ENCODE measurements around the gene COX14.
A peak's percentile ranks its signal among the peaks of the same experiment; 100 is the strongest.
"Not testable (repeated sequence)": the region's sequence is repeated elsewhere in the genome, so short reads cannot be mapped to it uniquely, and the experiment has no call there.

Gene COX14

DNA sequence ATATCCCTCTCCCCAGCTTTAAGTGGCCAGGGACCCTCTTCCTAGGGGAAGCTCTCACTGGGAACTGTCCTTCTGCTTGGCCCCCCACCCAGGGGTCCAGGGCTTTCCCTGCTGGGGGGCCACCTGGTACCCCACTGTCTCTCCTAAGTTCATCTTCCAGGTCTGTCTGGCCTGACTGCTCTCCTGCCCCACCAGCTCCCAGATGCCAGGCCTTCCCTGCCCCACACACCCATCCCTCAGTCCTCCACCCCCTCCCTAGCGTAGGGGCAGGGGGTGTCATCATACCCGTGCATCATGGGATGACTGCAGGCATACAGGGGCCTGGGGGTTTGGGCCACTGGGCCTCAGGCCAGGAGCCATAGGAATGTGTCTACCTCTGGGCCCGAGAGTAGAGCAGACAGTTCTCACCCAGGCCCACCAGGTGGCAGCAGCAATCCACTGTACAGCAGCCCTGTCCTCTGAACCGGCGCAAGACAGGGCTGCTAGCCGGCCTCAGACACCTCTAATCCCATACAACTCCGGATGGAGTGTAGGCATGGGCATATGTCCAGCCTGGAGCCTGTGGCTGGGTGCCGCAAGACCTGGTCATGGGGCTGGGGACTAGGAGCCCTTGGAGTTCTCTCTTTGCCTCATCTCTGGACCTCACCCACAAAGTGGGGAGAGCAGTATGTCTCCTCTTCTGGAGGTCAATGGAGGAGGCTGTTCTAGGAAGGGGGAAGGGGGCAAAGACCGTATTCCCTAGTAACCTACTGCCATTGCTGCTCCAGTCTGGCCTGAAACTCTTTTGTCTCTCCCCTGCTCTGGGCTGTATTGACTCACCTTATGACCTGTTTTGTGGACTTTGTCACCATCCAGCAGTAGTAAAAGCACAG, 36.9 kb upstream of the COX14 start:
- Histone ChIP-seq H3K9me3 (ENCODE audit: control insufficient read depth, low read depth, low read length) (no peaks in the 10 kb centered on the region), H3K36me3 (ENCODE audit: control insufficient read depth, low read depth, low read length) (no peaks in the 10 kb centered on the region), H3K27me3 (ENCODE audit: control insufficient read depth, insufficient read depth, low read length) (peaks cover 3% of the 10 kb centered on the region), H3K9ac (ENCODE audit: low read length) (no peak overlapping the region), H3K4me3 (ENCODE audit: low read length) (no peak overlapping the region), H3K4me1 (ENCODE audit: control insufficient read depth, low read depth, low read length) (no peaks in the 10 kb centered on the region), H3K27ac (ENCODE audit: low read length) (no peak overlapping the region)

DNA sequence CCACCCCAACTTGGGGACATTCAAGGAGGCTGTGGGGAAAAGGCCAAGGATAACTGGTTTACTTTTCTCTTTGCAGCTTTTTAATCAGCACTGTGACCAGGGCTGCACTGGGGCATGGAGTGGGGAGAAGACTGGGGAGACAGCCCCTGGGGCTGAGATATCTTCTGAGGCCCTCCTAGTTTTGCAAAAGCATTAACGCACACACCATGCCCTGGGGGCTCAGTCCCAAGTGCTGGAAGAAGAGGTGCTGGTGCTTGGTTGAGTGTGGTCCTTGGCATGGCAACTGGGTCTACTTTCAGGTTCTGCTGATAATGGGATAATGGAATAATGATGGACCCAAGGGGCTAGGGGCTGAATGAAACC, 36.2 kb upstream of the COX14 start:
- H3K36me3 ChIP-seq (ENCODE audit: control insufficient read depth, low read depth, low read length) = no peaks in the 10 kb centered on the region
- no peak overlapping the region for H3K27ac ChIP-seq (ENCODE audit: low read length)
- H3K9ac ChIP-seq (ENCODE audit: low read length) = no peak overlapping the region
- H3K4me1 ChIP-seq (ENCODE audit: control insufficient read depth, low read depth, low read length) = no peaks in the 10 kb centered on the region
- peaks cover 10% of the 10 kb centered on the region for H3K27me3 ChIP-seq (ENCODE audit: control insufficient read depth, insufficient read depth, low read length)
- H3K4me3 ChIP-seq (ENCODE audit: low read length) = no peak overlapping the region
- no peaks in the 10 kb centered on the region for H3K9me3 ChIP-seq (ENCODE audit: control insufficient read depth, low read depth, low read length)

DNA sequence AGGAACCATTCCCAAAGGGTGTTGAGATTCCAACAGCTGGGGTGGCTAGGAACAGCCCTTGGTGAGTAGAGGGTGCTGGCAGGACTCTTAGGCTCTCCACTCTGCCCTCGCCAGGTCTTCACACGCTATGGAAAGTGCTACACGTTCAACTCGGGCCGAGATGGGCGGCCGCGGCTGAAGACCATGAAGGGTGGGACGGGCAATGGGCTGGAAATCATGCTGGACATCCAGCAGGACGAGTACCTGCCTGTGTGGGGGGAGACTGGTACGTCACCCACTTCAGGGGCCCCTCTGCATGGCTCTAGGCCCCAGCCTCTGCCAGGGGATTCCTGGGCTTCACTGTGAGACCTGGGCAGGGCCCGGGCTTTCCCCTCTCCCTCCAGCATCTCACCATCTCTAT, 34.9 kb upstream of the COX14 start:
- H3K27me3 ChIP-seq (ENCODE audit: control insufficient read depth, insufficient read depth, low read length) = peaks cover 22% of the 10 kb centered on the region
- no peak overlapping the region for H3K9ac ChIP-seq (ENCODE audit: low read length)
- no peak overlapping the region for H3K27ac ChIP-seq (ENCODE audit: low read length)

DNA sequence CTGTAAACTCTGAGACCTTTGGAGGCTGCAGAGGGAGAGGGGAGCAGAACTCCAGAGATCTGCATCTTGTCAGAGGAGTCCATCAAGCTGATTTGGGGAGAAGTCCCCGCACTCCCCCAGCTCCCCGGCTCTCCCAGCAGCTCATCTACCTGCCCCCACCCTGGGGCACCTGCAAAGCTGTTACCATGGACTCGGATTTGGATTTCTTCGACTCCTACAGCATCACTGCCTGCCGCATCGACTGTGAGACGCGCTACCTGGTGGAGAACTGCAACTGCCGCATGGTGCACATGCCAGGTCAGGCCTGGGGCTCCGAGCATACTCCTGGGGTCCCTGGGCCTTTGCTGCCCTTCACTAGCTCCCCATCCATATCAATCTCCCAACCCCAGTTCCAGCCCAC, 33.8 kb upstream of the COX14 start:
- Histone ChIP-seq H3K4me1 (ENCODE audit: control insufficient read depth, low read depth, low read length) (no peaks in the 10 kb centered on the region), H3K27ac (ENCODE audit: low read length) (no peak overlapping the region), H3K9me3 (ENCODE audit: control insufficient read depth, low read depth, low read length) (no peaks in the 10 kb centered on the region), H3K27me3 (ENCODE audit: control insufficient read depth, insufficient read depth, low read length) (peaks cover 24% of the 10 kb centered on the region), H3K36me3 (ENCODE audit: control insufficient read depth, low read depth, low read length) (no peaks in the 10 kb centered on the region), H3K9ac (ENCODE audit: low read length) (no peak overlapping the region), H3K4me3 (ENCODE audit: low read length) (no peak overlapping the region)

More for the DNA sequence above, 34.9 kb upstream of the COX14 start:
- Histone ChIP-seq H3K9me3 (ENCODE audit: control insufficient read depth, low read depth, low read length) (no peaks in the 10 kb centered on the region), H3K36me3 (ENCODE audit: control insufficient read depth, low read depth, low read length) (no peaks in the 10 kb centered on the region), H3K4me1 (ENCODE audit: control insufficient read depth, low read depth, low read length) (no peaks in the 10 kb centered on the region), H3K4me3 (ENCODE audit: low read length) (no peak overlapping the region)

DNA sequence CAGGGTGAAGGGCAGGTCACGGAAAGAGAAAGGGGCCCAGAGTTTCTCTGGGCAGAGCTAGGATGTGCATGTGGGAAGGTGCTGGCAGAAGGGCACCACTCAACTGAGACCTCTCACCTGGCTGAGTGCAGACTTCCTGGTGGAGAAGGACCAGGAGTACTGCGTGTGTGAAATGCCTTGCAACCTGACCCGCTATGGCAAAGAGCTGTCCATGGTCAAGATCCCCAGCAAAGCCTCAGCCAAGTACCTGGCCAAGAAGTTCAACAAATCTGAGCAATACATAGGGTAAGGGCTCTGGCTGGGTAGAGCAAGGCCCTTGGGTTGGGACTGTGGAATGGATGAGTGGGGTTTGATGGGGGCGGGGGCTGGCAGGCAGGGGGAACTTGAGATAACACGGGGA, 32.3 kb upstream of the COX14 start:
- Histone ChIP-seq H3K27me3 (ENCODE audit: control insufficient read depth, insufficient read depth, low read length) (peaks cover 24% of the 10 kb centered on the region), H3K4me1 (ENCODE audit: control insufficient read depth, low read depth, low read length) (no peaks in the 10 kb centered on the region), H3K9ac (ENCODE audit: low read length) (no peak overlapping the region), H3K36me3 (ENCODE audit: control insufficient read depth, low read depth, low read length) (no peaks in the 10 kb centered on the region), H3K4me3 (ENCODE audit: low read length) (no peak overlapping the region), H3K9me3 (ENCODE audit: control insufficient read depth, low read depth, low read length) (no peaks in the 10 kb centered on the region), H3K27ac (ENCODE audit: low read length) (no peak overlapping the region)

DNA sequence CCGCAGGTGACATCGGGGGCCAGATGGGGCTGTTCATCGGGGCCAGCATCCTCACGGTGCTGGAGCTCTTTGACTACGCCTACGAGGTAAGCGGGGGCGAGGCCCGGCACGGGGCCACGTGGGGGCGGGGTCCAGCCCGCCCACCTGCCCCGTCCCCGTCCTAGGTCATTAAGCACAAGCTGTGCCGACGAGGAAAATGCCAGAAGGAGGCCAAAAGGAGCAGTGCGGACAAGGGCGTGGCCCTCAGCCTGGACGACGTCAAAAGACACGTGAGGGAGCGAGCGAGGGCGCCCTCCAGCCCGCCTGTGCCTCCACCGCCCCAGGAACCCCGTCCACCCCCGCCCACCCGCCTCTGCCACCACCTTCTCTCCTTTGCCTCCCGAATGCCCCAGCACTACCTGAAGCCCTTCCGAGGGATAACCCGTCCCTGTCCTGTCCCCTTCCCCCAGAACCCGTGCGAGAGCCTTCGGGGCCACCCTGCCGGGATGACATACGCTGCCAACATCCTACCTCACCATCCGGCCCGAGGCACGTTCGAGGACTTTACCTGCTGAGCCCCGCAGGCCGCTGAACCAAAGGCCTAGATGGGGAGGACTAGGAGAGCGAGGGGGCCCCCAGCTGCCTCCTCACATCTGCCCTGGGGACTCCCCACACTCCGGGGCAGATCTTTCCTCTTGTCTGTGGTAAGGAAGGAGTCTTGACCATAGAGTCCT, 30.8 kb upstream of the COX14 start:
- H3K4me1 ChIP-seq (ENCODE audit: control insufficient read depth, low read depth, low read length) = no peaks in the 10 kb centered on the region
- H3K36me3 ChIP-seq (ENCODE audit: control insufficient read depth, low read depth, low read length) = no peaks in the 10 kb centered on the region
- no peaks in the 10 kb centered on the region for H3K9me3 ChIP-seq (ENCODE audit: control insufficient read depth, low read depth, low read length)
- H3K4me3 ChIP-seq (ENCODE audit: low read length) = peak overlapping the region; percentile 6
- no peak overlapping the region for H3K9ac ChIP-seq (ENCODE audit: low read length)
- no peak overlapping the region for H3K27ac ChIP-seq (ENCODE audit: low read length)
- H3K27me3 ChIP-seq (ENCODE audit: control insufficient read depth, insufficient read depth, low read length) = peaks cover 24% of the 10 kb centered on the region

DNA sequence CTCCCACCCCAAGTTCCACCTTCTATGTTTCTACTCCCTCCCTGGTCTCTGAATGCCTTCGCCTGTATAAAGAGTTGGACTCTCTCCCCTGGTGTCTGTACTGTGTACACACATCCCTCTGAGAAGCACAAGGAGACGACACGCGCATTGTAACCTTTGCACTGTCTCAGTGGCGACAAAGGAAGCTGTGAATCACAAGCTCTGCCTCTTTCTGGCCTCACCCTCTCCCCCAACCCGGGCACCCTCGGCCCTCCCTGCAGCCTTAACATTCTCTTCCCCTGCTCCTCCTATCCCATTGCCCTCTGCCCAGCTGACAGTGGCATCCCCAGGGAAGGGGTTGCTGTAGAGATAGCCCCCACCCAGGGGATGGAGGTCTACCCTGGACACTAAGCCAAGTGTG, 29.4 kb upstream of the COX14 start:
- no peaks in the 10 kb centered on the region for H3K9me3 ChIP-seq (ENCODE audit: control insufficient read depth, low read depth, low read length)
- peaks cover 13% of the 10 kb centered on the region for H3K36me3 ChIP-seq (ENCODE audit: control insufficient read depth, low read depth, low read length)
- H3K4me1 ChIP-seq (ENCODE audit: control insufficient read depth, low read depth, low read length) = no peaks in the 10 kb centered on the region
- no peak overlapping the region for H3K4me3 ChIP-seq (ENCODE audit: low read length)
- peaks cover 24% of the 10 kb centered on the region for H3K27me3 ChIP-seq (ENCODE audit: control insufficient read depth, insufficient read depth, low read length)
- no peak overlapping the region for H3K27ac ChIP-seq (ENCODE audit: low read length)
- no peak overlapping the region for H3K9ac ChIP-seq (ENCODE audit: low read length)

DNA sequence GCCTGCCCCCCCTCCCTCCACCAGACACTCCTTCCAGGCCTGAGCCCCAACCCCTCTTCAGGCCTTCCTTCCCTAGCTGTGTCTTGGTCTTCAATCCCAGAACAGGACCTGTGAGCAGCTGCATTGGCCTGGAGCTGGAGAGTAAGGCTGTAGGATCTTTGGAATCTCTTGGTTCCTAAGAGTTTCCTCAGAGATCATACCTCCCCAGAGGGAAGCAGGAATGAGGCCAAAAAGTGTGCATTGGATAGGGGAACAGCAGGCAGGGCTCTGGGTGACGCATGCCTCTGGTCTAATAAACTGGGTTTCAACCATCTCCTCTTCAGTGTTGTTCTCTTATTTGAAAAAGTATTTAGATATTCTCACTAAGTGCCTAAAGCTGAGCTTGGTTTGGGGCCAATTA, 28.7 kb upstream of the COX14 start:
- H3K27me3 ChIP-seq (ENCODE audit: control insufficient read depth, insufficient read depth, low read length) = peaks cover 24% of the 10 kb centered on the region
- H3K36me3 ChIP-seq (ENCODE audit: control insufficient read depth, low read depth, low read length) = peaks cover 20% of the 10 kb centered on the region
- no peak overlapping the region for H3K4me3 ChIP-seq (ENCODE audit: low read length)
- no peak overlapping the region for H3K27ac ChIP-seq (ENCODE audit: low read length)
- no peak overlapping the region for H3K9ac ChIP-seq (ENCODE audit: low read length)
- no peaks in the 10 kb centered on the region for H3K4me1 ChIP-seq (ENCODE audit: control insufficient read depth, low read depth, low read length)
- no peaks in the 10 kb centered on the region for H3K9me3 ChIP-seq (ENCODE audit: control insufficient read depth, low read depth, low read length)

DNA sequence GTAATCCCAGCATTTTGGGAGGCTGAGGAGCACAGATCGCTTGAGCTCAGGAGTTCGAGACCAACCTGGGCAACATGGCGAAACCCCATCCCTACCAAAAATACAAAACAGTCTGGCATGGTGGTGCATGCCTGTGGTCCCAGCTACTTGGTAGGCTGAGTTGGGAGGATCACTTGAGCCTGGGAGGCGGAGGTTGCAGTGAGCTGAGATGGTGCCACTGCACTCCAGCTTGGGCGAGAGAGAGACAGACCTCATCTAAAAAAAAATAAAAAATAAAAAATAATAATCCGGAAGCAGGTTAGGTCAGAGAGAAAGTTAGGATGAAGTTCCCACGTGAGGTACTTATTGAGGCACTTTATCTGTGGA, 27.6 kb upstream of the COX14 start:
- not testable (repeated sequence) for H3K9me3 ChIP-seq (ENCODE audit: control insufficient read depth, low read depth, low read length); H3K27ac ChIP-seq (ENCODE audit: low read length); H3K4me1 ChIP-seq (ENCODE audit: control insufficient read depth, low read depth, low read length)
- peak overlapping the region; percentile 69 for H3K9ac ChIP-seq (ENCODE audit: low read length)
- peak overlapping the region; percentile 84 for H3K4me3 ChIP-seq (ENCODE audit: low read length)
- peaks cover 31% of the 10 kb centered on the region for H3K36me3 ChIP-seq (ENCODE audit: control insufficient read depth, low read depth, low read length)
- peaks cover 24% of the 10 kb centered on the region for H3K27me3 ChIP-seq (ENCODE audit: control insufficient read depth, insufficient read depth, low read length)

DNA sequence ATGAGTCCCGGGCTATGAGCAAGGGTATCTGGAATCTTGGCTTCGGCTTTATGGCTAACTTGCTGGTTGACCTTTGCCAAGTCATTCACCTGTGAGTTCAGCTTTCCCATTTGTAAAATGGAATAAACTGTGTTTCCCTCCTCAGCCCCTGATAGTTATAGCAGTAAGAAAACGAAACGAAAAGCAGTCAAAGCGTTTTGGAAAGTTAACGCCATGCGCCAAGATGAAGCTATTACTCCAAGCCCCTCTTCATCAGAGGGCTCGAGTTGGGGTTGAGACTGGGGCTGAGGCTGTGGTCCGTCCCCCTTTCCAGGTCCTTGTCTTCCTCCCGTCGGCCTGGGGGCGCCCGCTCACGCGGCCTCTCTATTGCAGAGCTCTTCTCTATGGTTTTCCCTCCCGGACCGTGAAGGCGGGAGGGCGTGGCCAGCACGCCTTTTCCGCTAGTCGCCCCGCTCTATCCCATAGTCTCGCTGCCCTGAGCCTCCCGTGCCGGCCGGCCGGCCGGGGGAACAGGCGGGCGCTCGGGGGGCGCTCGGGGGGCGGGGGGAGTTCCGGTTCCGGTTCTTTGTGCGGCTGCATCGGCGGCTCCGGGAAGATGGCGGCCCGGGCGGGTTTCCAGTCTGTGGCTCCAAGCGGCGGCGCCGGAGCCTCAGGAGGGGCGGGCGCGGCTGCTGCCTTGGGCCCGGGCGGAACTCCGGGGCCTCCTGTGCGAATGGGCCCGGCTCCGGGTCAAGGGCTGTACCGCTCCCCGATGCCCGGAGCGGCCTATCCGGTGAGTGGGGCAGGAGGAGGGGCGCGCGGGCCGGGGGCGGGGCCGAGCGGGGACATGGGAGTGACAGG, 27.0 kb upstream of the COX14 start, which contains the start of gene SMARCD1:
SMARCD1 (plus strand) TSS at position 568 of the 840 bp plus-strand sequence; CDS start at position 596, 28 bp downstream.
- peaks cover 37% of the 10 kb centered on the region for H3K36me3 ChIP-seq (ENCODE audit: control insufficient read depth, low read depth, low read length)
- H3K4me3 ChIP-seq (ENCODE audit: low read length) = peak within 1 kb of the TSS; percentile 84
- no peaks in the 10 kb centered on the region for H3K9me3 ChIP-seq (ENCODE audit: control insufficient read depth, low read depth, low read length)
- H3K4me1 ChIP-seq (ENCODE audit: control insufficient read depth, low read depth, low read length) = no peaks in the 10 kb centered on the region
- H3K27ac ChIP-seq (ENCODE audit: low read length) = peak within 1 kb of the TSS; percentile 15
- H3K27me3 ChIP-seq (ENCODE audit: control insufficient read depth, insufficient read depth, low read length) = peaks cover 22% of the 10 kb centered on the region
- peak within 1 kb of the TSS; percentile 69 for H3K9ac ChIP-seq (ENCODE audit: low read length)

DNA sequence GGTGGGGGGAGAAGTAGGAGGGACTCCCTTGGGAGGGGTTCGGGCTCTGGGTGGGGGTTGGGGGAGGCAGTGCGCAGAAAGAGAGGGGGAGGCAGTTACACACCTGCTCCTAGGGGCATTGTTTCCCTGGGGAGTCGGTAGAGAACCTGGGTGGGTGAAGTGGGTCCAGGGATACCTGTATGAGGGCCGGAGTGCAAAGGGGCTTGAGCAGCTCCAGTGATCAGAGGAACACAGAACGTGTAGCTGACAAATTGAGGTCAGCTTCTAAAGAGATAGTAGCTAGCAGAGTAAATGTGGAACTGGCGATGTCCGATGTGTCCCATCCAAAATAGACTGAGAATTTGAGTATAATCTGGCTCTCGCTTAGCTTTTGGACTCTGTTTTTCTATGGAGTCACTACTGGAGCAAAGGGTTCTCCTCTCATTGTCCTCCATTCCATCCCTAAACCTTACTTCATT, 26.4 kb upstream of the COX14 start:
- Histone ChIP-seq H3K9ac (ENCODE audit: low read length) (peak overlapping the region; percentile 69), H3K4me3 (ENCODE audit: low read length) (peak overlapping the region; percentile 84), H3K27ac (ENCODE audit: low read length) (no peak overlapping the region), H3K27me3 (ENCODE audit: control insufficient read depth, insufficient read depth, low read length) (peaks cover 16% of the 10 kb centered on the region), H3K4me1 (ENCODE audit: control insufficient read depth, low read depth, low read length) (no peaks in the 10 kb centered on the region), H3K36me3 (ENCODE audit: control insufficient read depth, low read depth, low read length) (peaks cover 42% of the 10 kb centered on the region), H3K9me3 (ENCODE audit: control insufficient read depth, low read depth, low read length) (no peaks in the 10 kb centered on the region)
